ENCODE measurements around the gene CKAP4.

Gene CKAP4

GRCh38 chr12:106240821-106241220, 7.0 kb downstream of the CKAP4 start:
- Histone ChIP-seq H3K36me3 (ENCODE audit: insufficient read depth, low read length) (peaks cover 8% of the 10 kb centered on the region), H3K27ac (ENCODE audit: low read depth, low read length, poor library complexity, severe bottlenecking) (no peak overlapping the region), H3K79me2 (ENCODE audit: insufficient read depth, low read length) (no peaks in the 10 kb centered on the region), H3F3A (ENCODE audit: insufficient read depth, low read length) (no peaks in the 10 kb centered on the region), H3K4me2 (ENCODE audit: low read length) (no peak overlapping the region), H3K9me3 (ENCODE audit: low read length) (no peaks in the 10 kb centered on the region), H2AFZ (ENCODE audit: low read length) (no peak overlapping the region), H3K9me2 (ENCODE audit: low read depth, low read length) (no peaks in the 10 kb centered on the region), H3K9ac (ENCODE audit: low read length) (no peak overlapping the region), H3K4me3 (ENCODE audit: low read depth, low read length, poor library complexity, severe bottlenecking) (no peak overlapping the region), H4K20me1 (ENCODE audit: insufficient read depth, low read length) (no peaks in the 10 kb centered on the region), H3K4me1 (ENCODE audit: insufficient read depth, low read length, severe bottlenecking) (no peaks in the 10 kb centered on the region), H3K27me3 (ENCODE audit: insufficient read depth, low read length) (no peaks in the 10 kb centered on the region)
- no peak for TF ChIP-seq CTCF (IDR thresholded peaks at IDR 0.05; ENCODE audit: low read length)
- TF ChIP-seq EZH2 (IDR thresholded peaks at IDR 0.05; ENCODE audit: borderline replicate concordance, low read length), result no peak

GRCh38 chr12:106239951-106240335, 7.9 kb downstream of the CKAP4 start:
- Histone ChIP-seq H3K4me2 (ENCODE audit: low read length) (no peak overlapping the region), H3K4me1 (ENCODE audit: insufficient read depth, low read length, severe bottlenecking) (no peaks in the 10 kb centered on the region), H3K27ac (ENCODE audit: low read depth, low read length, poor library complexity, severe bottlenecking) (no peak overlapping the region), H2AFZ (ENCODE audit: low read length) (no peak overlapping the region), H3K27me3 (ENCODE audit: insufficient read depth, low read length) (no peaks in the 10 kb centered on the region), H3K36me3 (ENCODE audit: insufficient read depth, low read length) (peaks cover 8% of the 10 kb centered on the region), H3K79me2 (ENCODE audit: insufficient read depth, low read length) (no peaks in the 10 kb centered on the region), H3K4me3 (ENCODE audit: low read depth, low read length, poor library complexity, severe bottlenecking) (no peak overlapping the region), H3F3A (ENCODE audit: insufficient read depth, low read length) (no peaks in the 10 kb centered on the region), H3K9me3 (ENCODE audit: low read length) (no peaks in the 10 kb centered on the region), H3K9ac (ENCODE audit: low read length) (no peak overlapping the region), H3K9me2 (ENCODE audit: low read depth, low read length) (no peaks in the 10 kb centered on the region), H4K20me1 (ENCODE audit: insufficient read depth, low read length) (no peaks in the 10 kb centered on the region)
- TF ChIP-seq CTCF (IDR thresholded peaks at IDR 0.05; ENCODE audit: low read length), result no peak
- TF ChIP-seq EZH2 (IDR thresholded peaks at IDR 0.05; ENCODE audit: borderline replicate concordance, low read length), result no peak

- Histone ChIP-seq H3K9ac (ENCODE audit: low read length) (no peak overlapping the region), H3K27me3 (ENCODE audit: insufficient read depth, low read length) (no peaks in the 10 kb centered on the region), H3K9me2 (ENCODE audit: low read depth, low read length) (no peaks in the 10 kb centered on the region), H2AFZ (ENCODE audit: low read length) (no peak overlapping the region), H3F3A (ENCODE audit: insufficient read depth, low read length) (no peaks in the 10 kb centered on the region), H3K9me3 (ENCODE audit: low read length) (no peaks in the 10 kb centered on the region), H3K4me2 (ENCODE audit: low read length) (no peak overlapping the region), H3K4me3 (ENCODE audit: low read depth, low read length, poor library complexity, severe bottlenecking) (no peak overlapping the region), H3K79me2 (ENCODE audit: insufficient read depth, low read length) (no peaks in the 10 kb centered on the region), H3K4me1 (ENCODE audit: insufficient read depth, low read length, severe bottlenecking) (no peaks in the 10 kb centered on the region), H3K27ac (ENCODE audit: low read depth, low read length, poor library complexity, severe bottlenecking) (no peak overlapping the region), H4K20me1 (ENCODE audit: insufficient read depth, low read length) (no peaks in the 10 kb centered on the region), H3K36me3 (ENCODE audit: insufficient read depth, low read length) (peaks cover 8% of the 10 kb centered on the region)
- TF ChIP-seq EZH2 (IDR thresholded peaks at IDR 0.05; ENCODE audit: borderline replicate concordance, low read length), result no peak
- TF ChIP-seq CTCF (IDR thresholded peaks at IDR 0.05; ENCODE audit: low read length), result no peak
Observed at GRCh38 chr12:106239241-106239950, 8.4 kb downstream of the CKAP4 start.

All from OCI-LY1 (cell line).